ENCODE measurements around the gene DHX16. TPM values are rescaled to one million over a fixed set of nuclear protein-coding genes. Genes with fewer than 3 reads are reported as not detected.
A peak's percentile ranks its signal among the peaks of the same experiment; 100 is the strongest.

DHX16 gene
- total RNA-seq, 6 donors from 2014 or later = 28.1 to 60.8 (median 31.8) TPM

DNA sequence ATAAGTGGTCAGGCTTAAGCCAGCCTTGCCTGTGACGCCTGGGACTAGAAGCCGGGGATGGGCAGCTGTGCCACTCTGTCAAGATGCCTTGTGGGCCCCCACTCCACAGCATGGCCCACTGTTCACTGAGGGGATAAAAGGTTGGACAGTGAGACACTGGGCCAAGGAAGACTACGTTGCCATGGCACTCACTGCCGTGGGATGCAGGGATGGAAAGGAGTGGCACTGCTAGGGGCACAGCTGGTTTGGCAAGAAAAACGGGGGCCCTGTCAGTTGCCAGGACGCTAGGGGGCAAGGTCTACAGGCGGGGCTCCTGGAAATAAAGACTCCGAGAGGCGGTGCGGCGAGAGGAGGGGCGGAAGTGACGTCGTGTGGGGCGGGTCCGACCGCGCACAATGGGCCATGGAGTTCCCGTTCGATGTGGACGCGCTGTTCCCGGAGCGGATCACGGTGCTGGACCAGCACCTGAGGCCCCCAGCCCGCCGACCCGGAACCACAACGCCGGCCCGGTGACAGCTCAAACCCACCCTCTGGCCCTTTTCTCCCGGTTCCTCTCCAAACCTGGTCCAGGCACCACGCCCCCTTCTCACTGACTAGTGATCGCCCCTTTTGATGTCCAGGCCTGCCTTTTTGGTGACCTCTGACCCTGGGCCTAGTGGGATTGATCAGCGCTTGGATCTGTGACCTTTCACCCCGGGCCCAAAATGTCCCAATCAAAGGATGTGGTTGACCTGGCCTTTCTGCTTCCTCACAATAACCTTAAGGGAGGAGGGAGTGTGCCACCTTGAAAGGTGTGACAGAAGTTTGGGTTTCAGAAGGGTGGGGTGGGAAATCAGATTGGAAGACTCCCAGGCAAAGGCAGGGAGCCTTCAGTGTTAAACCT is 46.1 kb downstream of the DHX16 start, which contains the start of gene ATAT1:
TSS of gene ATAT1 (plus strand) at position 391 of the 883 bp plus-strand sequence.
- H3K27ac ChIP-seq = peak within 1 kb of the TSS; percentile 88 to 91 (median 88)
- H3K4me1 ChIP-seq = peaks cover 8 to 19% (median 17%) of the 10 kb centered on the region in 4 donors
- no peaks in the 10 kb centered on the region for H3K27me3 ChIP-seq
- peaks cover 21 to 61% (median 39%) of the 10 kb centered on the region in 4 donors for H3K36me3 ChIP-seq
- peak; percentile 94 to 98 for ATAC-seq (ENCODE audit: low FRiP score in 2 of 2)
- peak within 1 kb of the TSS; percentile 41 to 65 (median 57) for H3K4me3 ChIP-seq
- WGBS, 2 donors = 2% methylated on average over 15 to 35 of the region's 36 CpGs
- peak in 2 of 4 donors; percentile 13 to 66 for TF ChIP-seq EP300 (IDR thresholded peaks at IDR 0.05)
- TF ChIP-seq POLR2AphosphoS5 (IDR thresholded peaks at IDR 0.05) = peak; percentile 52 to 80
- peak in 2 of 4 donors; percentile 30 to 60 for TF ChIP-seq POLR2A (IDR thresholded peaks at IDR 0.05)
- TF ChIP-seq, protein P1, sequence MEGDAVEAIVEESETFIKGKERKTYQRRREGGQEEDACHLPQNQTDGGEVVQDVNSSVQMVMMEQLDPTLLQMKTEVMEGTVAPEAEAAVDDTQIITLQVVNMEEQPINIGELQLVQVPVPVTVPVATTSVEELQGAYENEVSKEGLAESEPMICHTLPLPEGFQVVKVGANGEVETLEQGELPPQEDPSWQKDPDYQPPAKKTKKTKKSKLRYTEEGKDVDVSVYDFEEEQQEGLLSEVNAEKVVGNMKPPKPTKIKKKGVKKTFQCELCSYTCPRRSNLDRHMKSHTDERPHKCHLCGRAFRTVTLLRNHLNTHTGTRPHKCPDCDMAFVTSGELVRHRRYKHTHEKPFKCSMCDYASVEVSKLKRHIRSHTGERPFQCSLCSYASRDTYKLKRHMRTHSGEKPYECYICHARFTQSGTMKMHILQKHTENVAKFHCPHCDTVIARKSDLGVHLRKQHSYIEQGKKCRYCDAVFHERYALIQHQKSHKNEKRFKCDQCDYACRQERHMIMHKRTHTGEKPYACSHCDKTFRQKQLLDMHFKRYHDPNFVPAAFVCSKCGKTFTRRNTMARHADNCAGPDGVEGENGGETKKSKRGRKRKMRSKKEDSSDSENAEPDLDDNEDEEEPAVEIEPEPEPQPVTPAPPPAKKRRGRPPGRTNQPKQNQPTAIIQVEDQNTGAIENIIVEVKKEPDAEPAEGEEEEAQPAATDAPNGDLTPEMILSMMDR (IDR thresholded peaks at IDR 0.05) = peak; percentile 25 to 73 (median 54)
- H3K9me3 ChIP-seq = no peaks in the 10 kb centered on the region
- peak; percentile 93 to 98 for DNase-seq

DNA sequence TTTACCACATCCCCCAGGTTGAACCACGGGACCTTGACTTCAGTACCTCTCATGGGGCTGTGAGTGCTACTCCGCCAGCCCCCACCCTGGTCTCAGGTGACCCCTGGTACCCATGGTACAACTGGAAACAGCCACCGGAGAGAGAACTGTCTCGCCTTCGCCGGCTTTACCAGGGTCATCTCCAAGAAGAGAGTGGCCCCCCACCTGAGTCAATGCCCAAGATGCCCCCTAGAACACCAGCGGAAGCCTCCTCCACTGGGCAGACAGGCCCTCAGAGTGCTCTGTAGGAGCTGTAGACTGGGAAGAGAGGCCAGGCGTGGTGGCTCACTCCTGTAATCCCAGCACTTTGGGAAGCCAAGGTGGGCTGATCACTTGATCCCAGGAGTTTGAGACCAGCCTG is 47.3 kb downstream of the DHX16 start:
- Histone ChIP-seq H3K9me3 (no peaks in the 10 kb centered on the region), H3K27ac (peak overlapping the region in 1 of 4 donors; percentile 88), H3K4me1 (peaks cover 8 to 19% (median 17%) of the 10 kb centered on the region in 4 donors), H3K27me3 (no peaks in the 10 kb centered on the region), H3K4me3 (no peak overlapping the region), H3K36me3 (peaks cover 24 to 64% (median 50%) of the 10 kb centered on the region in 4 donors)
- DNase-seq (no peak), ATAC-seq (ENCODE audit: low FRiP score in 2 of 2) (no peak)
- 96 to 98% methylated on average over 8 of the region's 8 CpGs for WGBS, 2 donors
- no peak for TF ChIP-seq POLR2A (IDR thresholded peaks at IDR 0.05)
- TF ChIP-seq POLR2AphosphoS5 (IDR thresholded peaks at IDR 0.05) = no peak
- TF ChIP-seq EP300 (IDR thresholded peaks at IDR 0.05) = no peak

DNA sequence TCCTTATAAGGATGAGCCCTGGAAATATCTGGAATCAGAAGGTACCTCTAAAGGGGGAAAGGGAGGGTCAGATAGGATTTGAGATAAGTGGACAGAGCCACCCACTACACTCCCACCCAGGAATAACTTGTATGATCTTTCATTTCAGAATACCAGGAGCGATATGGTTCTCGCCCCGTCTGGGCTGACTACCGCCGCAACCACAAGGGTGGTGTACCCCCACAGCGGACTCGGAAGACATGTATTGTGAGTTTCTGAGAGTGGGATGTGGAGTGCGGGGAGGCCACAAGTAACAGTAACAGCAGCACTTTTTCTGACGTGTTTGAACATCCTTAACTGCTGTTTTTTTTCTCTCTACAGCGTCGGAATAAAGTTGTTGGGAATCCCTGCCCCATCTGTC is 53.2 kb downstream of the DHX16 start:
- TF ChIP-seq POLR2A (IDR thresholded peaks at IDR 0.05) (no peak), EP300 (IDR thresholded peaks at IDR 0.05) (no peak), POLR2AphosphoS5 (IDR thresholded peaks at IDR 0.05) (no peak)
- TF ChIP-seq, protein P1 (IDR thresholded peaks at IDR 0.05) = no peak
- H3K36me3 ChIP-seq = peaks cover 23 to 65% (median 46%) of the 10 kb centered on the region in 4 donors
- WGBS, 2 donors = 95 to 97% methylated on average over 11 of the region's 11 CpGs

DNA sequence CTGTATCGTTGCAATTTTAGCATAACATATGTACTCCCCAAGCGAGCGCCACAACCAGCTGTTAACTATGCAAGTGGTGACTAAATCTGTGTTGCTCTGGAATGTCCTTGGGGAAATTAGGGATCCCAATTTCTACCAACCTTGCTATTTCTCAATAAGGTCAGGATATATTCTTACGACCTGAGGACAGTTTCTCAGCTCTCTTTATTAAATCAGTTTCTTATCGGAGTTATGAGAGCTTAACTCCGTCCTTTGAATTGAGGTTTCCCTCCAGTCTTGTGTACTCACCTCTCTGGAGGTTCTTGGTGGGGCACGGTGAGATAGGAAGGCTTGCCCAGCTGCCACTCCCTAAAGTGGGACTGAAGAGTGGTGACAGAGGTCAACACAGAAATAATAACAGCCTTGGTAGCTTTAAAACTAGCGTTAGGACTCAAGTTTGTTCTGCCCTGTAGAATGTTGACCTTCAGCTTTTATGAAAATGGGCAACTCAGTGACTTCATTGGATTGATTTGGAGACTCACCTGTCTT is 54.5 kb downstream of the DHX16 start:
- DNase-seq (no peak), ATAC-seq (ENCODE audit: low FRiP score in 2 of 2) (no peak)
- Histone ChIP-seq H3K36me3 (peaks cover 23 to 61% (median 35%) of the 10 kb centered on the region in 4 donors), H3K27me3 (no peaks in the 10 kb centered on the region), H3K4me3 (peak overlapping the region; percentile 57 to 87 (median 70)), H3K27ac (peak overlapping the region; percentile 95 to 98 (median 96)), H3K9me3 (no peaks in the 10 kb centered on the region), H3K4me1 (peaks cover 23 to 31% (median 25%) of the 10 kb centered on the region in 4 donors)
- TF ChIP-seq EP300 (IDR thresholded peaks at IDR 0.05) (no peak), POLR2A (IDR thresholded peaks at IDR 0.05) (no peak), POLR2AphosphoS5 (IDR thresholded peaks at IDR 0.05) (no peak)
- TF ChIP-seq, protein P1 (IDR thresholded peaks at IDR 0.05) = no peak
- 4 to 8% methylated on average over 8 of the region's 8 CpGs for WGBS, 2 donors

More for the DNA sequence above, 53.2 kb downstream of the DHX16 start:
- Histone ChIP-seq H3K27ac (no peak overlapping the region), H3K9me3 (no peaks in the 10 kb centered on the region), H3K4me1 (peaks cover 11 to 19% (median 13%) of the 10 kb centered on the region in 4 donors), H3K27me3 (no peaks in the 10 kb centered on the region), H3K4me3 (no peak overlapping the region)
- DNase-seq (no peak), ATAC-seq (ENCODE audit: low FRiP score in 2 of 2) (no peak)

Measured in upper lobe of left lung (tissue), 6 donors.